ENCODE measurements around the gene GPC6. TPM values are rescaled to one million over a fixed set of nuclear protein-coding genes. Genes with fewer than 3 reads are reported as not detected.

GPC6 gene
- polyA plus RNA-seq, 3 donors = 54.9 to 59.5 (median 55.3) TPM

GRCh38 chr13:93966267-93966936 is 739.8 kb downstream of the GPC6 start:
- no peak for DNase-seq

DNA sequence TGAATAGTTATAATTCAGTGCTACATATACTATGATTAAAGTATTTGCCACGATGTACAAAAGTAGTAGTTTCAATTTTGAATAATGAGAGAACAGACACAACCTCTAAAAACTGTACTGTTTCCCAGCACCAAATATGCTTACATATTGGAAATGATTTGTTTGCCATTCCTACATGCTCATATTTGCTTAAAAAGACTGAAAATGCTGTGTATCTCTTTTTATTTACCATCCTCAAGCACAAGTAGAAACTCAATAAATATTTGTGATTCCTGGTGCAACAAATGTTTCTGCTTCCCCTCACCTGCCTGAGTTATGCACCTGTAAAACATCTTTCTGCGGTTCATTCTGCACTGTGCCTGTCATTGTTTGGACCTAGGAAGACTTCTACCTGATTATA is 740.7 kb downstream of the GPC6 start:
- DNase-seq = no peak

GRCh38 chr13:93975242-93975641 is 748.6 kb downstream of the GPC6 start:
- no peak for DNase-seq

DNA sequence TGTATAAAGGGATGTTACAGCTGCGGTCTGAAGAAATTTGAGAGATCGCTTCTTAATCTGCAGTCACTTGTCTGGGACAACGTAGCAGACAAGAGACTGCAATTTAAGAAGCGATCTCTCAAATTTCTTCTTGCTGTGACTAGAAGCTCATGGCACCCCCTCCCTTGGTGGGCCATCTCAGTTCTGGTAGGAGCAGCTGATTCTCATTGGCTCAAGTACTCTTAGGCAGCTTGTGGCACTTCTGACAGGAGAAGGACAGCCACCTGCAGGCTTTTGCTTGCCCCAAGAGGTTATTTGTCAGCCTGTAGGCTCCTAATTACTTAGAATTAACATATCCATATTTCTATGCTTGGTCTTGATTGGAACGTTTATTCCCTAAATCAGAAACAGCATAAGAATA is 749.9 kb downstream of the GPC6 start:
- DNase-seq = no peak

DNA sequence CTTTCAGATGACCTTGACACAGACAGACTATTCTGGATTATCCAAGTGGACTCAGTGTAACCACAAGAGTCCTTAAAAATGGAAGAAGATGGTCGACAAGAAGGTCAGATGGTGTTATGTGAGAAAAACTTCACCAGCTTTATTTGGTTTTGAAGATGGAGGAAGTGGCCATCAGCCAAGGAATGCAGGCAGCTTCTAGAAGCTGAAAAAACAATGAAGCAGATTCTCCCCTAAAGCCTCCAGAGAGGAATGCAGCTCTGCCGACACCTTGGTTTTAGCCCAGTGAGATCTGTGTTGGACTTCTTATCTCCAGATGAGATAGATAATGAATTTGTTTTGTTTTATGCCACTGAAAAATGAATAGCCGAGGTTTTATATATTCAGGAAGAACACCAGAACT is 751.4 kb downstream of the GPC6 start:
- DNase-seq = no peak

- no peak for DNase-seq
These were observed 754.9 kb downstream of the GPC6 start for GRCh38 chr13:93981426-93981977.

DNA sequence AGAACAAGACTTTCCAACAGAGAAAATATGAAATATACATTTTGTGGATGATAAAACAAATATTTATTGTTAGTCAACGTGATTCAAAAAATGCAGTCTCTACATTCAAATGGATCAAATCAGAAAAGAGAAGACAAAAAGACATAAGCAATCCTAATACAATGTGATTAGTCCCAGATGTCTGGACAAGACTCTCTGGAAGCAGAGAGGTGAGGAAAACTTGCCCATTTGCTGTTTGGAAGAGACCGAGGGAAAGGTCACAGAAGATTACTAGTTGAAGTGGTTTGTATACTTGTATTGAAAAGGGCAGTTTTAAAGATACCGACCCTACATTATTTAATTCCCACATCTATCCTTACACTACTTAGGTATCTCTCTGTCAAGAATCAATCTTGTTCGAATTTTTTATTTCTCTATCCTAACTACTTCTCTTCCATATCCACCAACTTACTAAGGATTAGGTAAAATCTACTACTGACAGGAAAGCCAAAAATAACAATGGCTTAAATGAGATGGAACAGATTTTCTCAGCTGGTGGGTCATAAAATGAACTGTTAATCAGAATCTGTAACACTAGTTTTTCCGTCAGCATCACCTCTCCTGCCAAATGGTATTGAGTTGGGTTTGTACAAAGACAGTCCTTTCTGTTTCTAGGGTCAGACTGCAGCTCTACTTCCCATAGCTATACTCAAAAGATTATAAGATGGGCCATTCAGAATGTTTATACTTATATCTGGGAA is 755.7 kb downstream of the GPC6 start:
- no peak for DNase-seq

GRCh38 chr13:93984052-93984451 is 757.4 kb downstream of the GPC6 start:
- DNase-seq = no peak

DNA sequence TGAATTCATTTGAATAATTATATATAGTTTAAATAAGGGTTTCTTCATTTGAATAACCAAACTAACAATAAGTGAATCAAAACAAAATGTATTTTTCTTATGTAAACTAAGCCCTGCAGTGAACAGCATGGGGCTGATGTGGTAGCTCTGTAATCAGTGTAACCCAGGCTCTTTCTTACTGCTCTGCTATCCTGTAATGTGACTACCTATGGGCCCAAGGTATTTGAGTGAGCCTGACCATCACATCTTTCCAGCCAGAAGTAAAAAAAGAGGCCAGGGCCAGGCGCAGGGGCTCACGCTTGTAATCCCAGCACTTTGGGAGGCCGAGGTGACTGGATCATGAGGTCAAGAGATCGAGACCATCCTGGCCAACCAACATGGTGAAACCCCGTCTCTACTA is 758.3 kb downstream of the GPC6 start:
- DNase-seq = no peak

DNA sequence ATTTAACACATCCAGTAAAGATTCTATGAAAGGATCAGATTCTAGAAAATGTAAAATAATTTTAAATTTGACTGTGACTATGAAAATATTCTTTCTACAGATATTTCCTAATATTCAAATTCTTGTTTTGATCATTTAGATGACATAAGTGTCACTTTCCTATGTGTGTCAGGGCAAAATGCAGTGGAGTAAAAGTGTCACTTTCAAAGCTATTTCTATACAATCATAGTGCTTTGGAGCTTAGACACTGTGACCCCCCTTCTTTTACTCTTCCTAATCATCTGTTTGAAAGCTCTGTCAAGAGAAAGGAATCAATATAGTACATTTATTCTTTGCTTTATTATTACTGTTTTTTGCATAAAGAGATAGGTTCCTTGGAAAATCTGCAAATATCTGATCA is 760.9 kb downstream of the GPC6 start:
- no peak for DNase-seq

DNA sequence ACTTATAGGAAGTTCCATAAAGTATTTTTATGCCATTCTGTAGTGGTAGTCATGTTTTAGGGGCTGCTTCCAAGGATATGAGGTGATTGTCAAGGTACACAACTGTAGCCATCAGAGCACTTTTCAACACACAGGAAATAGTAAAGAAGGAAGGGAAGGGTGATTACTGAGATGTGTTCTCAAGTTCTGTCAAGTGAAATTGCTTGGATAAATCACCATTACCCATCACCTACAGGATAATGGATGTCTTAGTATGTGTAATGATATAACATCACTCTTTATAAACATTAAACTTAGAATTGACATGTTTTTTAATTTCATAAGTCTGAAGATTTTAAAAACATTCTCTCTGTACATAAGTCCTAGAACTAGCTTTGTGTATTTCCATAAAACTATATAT is 765.0 kb downstream of the GPC6 start:
- no peak for DNase-seq

DNA sequence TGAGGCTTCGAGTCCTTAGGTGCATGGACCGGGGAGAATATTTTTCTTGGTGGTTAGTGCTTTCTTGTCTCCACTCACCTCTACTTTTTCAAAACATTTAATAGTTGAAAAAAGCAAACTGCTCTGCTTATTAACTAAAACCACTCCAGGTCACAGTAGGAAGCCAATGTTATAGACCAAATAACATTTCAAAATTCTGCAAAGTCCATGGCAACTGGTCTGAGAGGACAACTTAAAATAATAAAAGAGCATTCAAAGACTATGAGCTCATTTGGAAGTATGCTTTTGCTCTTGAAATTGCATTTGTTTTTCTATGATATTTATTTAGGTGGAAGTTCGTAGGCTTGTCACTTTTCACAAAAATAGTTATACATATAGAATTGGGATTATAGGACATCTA is 769.9 kb downstream of the GPC6 start:
- DNase-seq = no peak

DNA sequence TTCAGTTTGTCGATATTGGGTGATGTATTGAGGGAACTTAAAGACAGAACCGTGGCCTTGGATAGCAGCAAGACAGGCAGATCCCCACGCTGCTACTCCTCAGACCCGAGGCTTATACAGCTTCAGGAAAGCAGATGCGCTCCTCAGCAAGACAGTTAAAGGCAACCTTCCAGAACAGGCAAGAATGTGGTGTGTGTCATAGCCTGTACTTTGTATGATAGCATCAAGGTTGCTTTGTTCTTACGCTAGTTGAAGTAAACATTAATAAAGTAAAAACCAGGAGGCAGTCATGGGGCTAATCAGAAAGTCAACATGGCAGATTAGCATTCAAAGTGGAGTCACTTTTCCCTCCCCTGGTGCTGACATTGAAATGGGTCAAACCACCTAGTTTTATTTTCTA is 779.7 kb downstream of the GPC6 start:
- no peak for DNase-seq

DNA sequence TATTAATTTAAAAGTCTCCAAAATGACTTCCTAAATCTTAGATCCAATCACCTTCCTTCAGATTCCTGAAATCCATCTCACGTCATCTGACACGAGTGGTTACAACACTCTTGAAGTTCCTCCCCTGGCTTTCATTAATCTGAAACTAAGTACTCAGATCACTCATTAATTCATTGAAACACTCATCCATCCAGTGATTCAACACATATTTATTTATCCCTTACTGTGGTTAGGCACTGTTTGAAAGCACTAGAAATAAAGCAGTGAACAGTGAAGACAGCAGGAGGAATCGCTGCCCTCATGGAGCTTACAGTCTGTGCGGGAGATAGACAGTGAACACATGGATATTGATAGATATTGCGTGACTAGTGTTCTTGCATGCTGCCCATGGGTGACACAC is 780.5 kb downstream of the GPC6 start:
- DNase-seq = no peak

DNA sequence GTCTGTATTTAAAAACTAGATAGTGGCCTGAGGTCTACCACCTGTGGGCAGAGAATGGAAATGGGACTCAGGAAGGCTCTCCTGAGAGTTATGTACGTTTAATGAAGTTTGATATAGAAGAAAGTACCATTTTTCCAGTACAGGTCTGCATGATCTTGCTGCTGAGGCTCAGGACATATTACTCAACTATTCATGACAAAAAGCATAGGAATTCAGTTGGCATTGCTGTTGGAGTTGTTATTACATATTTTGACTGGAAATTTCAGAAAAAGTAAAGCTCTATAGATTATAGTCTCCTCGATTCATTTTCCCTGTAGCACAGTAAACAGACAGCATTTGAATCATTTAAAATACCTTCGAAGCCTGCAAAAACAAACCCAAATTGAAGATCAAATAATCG is 783.1 kb downstream of the GPC6 start:
- DNase-seq = no peak

DNA sequence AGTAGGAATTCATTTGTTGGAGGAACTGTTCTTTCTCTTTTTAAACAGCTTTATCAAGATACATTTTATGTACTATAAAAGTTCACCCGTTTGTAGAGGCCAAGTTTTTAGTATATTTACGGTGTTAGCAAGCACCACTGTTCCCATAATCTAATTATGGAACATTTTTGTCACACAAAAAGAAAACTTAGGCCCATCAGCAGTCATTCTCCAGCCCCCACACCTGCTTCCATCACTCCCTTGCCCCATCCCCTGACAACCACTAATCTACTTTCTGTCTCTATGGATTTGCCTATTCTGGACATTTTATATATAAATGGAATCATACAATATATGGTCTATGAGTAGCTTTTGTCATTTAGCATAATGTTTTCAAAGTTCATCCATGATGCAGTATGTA is 787.9 kb downstream of the GPC6 start:
- no peak for DNase-seq

DNA sequence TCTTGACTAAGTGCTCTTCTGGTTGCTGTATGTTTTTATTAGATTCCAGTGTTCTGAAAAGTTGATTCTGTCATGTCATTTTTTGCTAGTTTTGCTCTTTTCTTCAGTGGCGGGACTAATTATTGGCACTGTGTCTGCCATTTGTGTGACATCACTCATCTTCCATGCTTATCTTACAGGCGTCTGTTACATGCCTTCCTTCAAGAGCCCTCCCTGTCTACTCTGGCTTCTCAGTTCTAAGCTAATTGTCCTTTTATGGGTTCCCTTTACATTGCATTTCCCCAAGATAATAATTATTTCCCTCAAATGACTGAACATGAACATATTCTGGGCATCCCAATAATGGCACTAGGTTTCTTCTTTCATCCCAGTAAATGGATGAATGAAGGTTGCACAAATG is 793.8 kb downstream of the GPC6 start:
- DNase-seq = no peak

- DNase-seq = no peak
These were observed 794.2 kb downstream of the GPC6 start for GRCh38 chr13:94020833-94021232.

GRCh38 chr13:94028234-94028633 is 801.6 kb downstream of the GPC6 start:
- no peak for DNase-seq

- no peak for DNase-seq
These were observed 802.0 kb downstream of the GPC6 start for GRCh38 chr13:94028650-94029049.

- peak; percentile 7 for DNase-seq
These were observed 804.0 kb downstream of the GPC6 start for GRCh38 chr13:94030415-94031119.

- no peak for DNase-seq
These were observed 805.0 kb downstream of the GPC6 start for GRCh38 chr13:94031609-94032008.

- DNase-seq = no peak
These were observed 806.5 kb downstream of the GPC6 start for GRCh38 chr13:94033098-94033497.

Data from renal pelvis (tissue), 4 donors.